ENCODE data around the gene MUSK. TPM values are rescaled to one million over a fixed set of nuclear protein-coding genes. Genes with fewer than 3 reads are reported as not detected.

Gene MUSK
- total and polyA plus RNA-seq, 2 of the 4 experiments (the other 2 are of a cell fraction): 0.07 to 0.18 TPM

DNA sequence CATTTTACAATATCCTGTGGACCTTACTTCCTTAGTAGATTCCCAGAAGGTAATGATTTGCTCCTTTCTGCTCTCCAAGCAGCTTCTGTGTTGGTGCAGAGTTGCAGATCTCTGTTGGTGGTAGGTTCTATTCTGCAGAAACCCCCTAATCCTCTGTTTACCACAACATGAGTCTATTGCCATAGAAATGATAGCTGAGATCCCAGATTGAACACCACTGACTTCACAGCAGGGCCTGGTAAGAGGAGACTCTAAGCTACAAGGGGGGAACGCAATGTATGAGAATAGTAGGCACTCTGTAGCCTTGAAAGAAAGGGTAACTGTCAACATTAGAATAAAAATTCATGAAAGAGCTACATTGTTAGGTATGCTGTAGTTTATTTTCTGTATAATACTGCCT is 59.5 kb downstream of the MUSK start:
- Histone ChIP-seq H3K18ac (ENCODE audit: low read depth, low read length) (no peak overlapping the region), H3K23ac (ENCODE audit: low read depth, low read length) (no peak overlapping the region), H3K36me3 (ENCODE audit: control insufficient read depth, insufficient read depth, low read length) (no peaks in the 10 kb centered on the region), H3K27ac (ENCODE audit: insufficient read depth, low read length) (peak overlapping the region; percentile 35; the same call in 1 of the 2 replicates), H3K4me2 (ENCODE audit: low read depth, low read length) (no peak overlapping the region), H4K20me1 (ENCODE audit: insufficient read depth, low read length) (no peaks in the 10 kb centered on the region), H3K4ac (ENCODE audit: low read depth, low read length) (no peak overlapping the region), H3K4me3 (ENCODE audit: insufficient read depth, low read depth, low read length) (no peak overlapping the region), H3K27me3 (ENCODE audit: control insufficient read depth, insufficient read depth, low read length) (no peaks in the 10 kb centered on the region), H3K56ac (ENCODE audit: extremely low read depth, insufficient read depth, low read length) (no peak overlapping the region), H2AK5ac (ENCODE audit: low read depth, low read length) (peak overlapping the region; percentile 5; the same call in 1 of the 2 replicates), H2BK20ac (ENCODE audit: low read depth, low read length) (no peak overlapping the region), H4K5ac (ENCODE audit: low read depth, low read length) (no peak overlapping the region), H3K9me3 (ENCODE audit: control insufficient read depth, insufficient read depth, low read length) (no peaks in the 10 kb centered on the region), H3K4me1 (ENCODE audit: control insufficient read depth, insufficient read depth, low read length) (no peaks in the 10 kb centered on the region), H2BK15ac (ENCODE audit: low read depth, low read length) (no peak overlapping the region), H3K9ac (ENCODE audit: low read depth, low read length) (no peak overlapping the region), H2BK5ac (ENCODE audit: low read depth, low read length, poor library complexity, severe bottlenecking) (no peak overlapping the region), H2AK9ac (replicated peaks; ENCODE audit: low read depth, low read length, poor library complexity) (no peak overlapping the region), H3K79me1 (ENCODE audit: low read depth in 1 of 2, low read length in 2 of 2) (no peaks in the 10 kb centered on the region), H2BK120ac (ENCODE audit: low read depth, low read length) (no peak overlapping the region), H4K91ac (ENCODE audit: insufficient read depth, low read depth, low read length) (no peak overlapping the region), H2AFZ (replicated peaks; ENCODE audit: low read length, poor library complexity) (no peak overlapping the region), H3K14ac (replicated peaks; ENCODE audit: low read depth, low read length) (no peak overlapping the region), H3K9me1 (ENCODE audit: insufficient read depth, low read length) (no peaks in the 10 kb centered on the region), H4K8ac (ENCODE audit: low read depth in 2 of 2, low read length in 2 of 2) (no peak overlapping the region)
- ChIA-PET POLR2A (ENCODE audit: unreplicated experiment) (interaction anchor here (0.7 kb wide), 1 partner anchor 11 kb away, joined by 3 read pairs; no protein-coding TSS in a partner anchor), CTCF (interaction anchor here (0.8 kb wide), 1 partner anchor 9 kb away, joined by 3 read pairs; no protein-coding TSS in a partner anchor)
- in situ Hi-C loops (cut with MboI; ENCODE audit: low sequenced_read_pairs) (no loop called here), intact Hi-C loops (cut with micrococcal nuclease) (no loop called here), dilution Hi-C loops (cut with HindIII; ENCODE audit: low sequenced_read_pairs, unreplicated experiment) (no loop called here)
- no CpG with 5 or more reads among the region's 1 CpG for whole genome bisulfite sequencing, 2 experiments (ENCODE audit: extremely low coverage in 2 of 2, insufficient read length in 1 of 2)
- BruUV-seq (replicated peaks): no TSS peak
- ATAC-seq (ENCODE audit: low read depth): no peak
- DNase-seq: no peak
- TF ChIP-seq RFX5 (IDR thresholded peaks at IDR 0.05; ENCODE audit: low read depth, low read length): no peak
- no peak for TF ChIP-seq MAFK (IDR thresholded peaks at IDR 0.05; ENCODE audit: low read depth, low read length)
- TF ChIP-seq SMC3 (IDR thresholded peaks at IDR 0.05; ENCODE audit: low read depth, low read length): no peak
- no peak for TF ChIP-seq RCOR1 (IDR thresholded peaks at IDR 0.05; ENCODE audit: insufficient replicate concordance, low read length)
- no peak for TF ChIP-seq CHD1 (IDR thresholded peaks at IDR 0.05; ENCODE audit: low read depth, low read length)
- no peak for TF ChIP-seq NFE2L2 (IDR thresholded peaks at IDR 0.05; ENCODE audit: low read depth, low read length)
- no peak for TF ChIP-seq POLR2A (IDR thresholded peaks at IDR 0.05; ENCODE audit: low read depth, low read length)
- no peak for TF ChIP-seq BHLHE40 (IDR thresholded peaks at IDR 0.05; ENCODE audit: low read depth, low read length)
- TF ChIP-seq, protein P1, sequence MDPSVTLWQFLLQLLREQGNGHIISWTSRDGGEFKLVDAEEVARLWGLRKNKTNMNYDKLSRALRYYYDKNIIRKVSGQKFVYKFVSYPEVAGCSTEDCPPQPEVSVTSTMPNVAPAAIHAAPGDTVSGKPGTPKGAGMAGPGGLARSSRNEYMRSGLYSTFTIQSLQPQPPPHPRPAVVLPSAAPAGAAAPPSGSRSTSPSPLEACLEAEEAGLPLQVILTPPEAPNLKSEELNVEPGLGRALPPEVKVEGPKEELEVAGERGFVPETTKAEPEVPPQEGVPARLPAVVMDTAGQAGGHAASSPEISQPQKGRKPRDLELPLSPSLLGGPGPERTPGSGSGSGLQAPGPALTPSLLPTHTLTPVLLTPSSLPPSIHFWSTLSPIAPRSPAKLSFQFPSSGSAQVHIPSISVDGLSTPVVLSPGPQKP (IDR thresholded peaks at IDR 0.05; ENCODE audit: borderline replicate concordance, low read depth, low read length): no peak
- TF ChIP-seq CTCF (conservative IDR thresholded peaks at IDR 0.05; ENCODE audit: low read depth, low read length): no peak
- TF ChIP-seq CEBPB (IDR thresholded peaks at IDR 0.05; ENCODE audit: low read depth, low read length): no peak
- TF ChIP-seq MAZ (IDR thresholded peaks at IDR 0.05; ENCODE audit: borderline replicate concordance, low read depth, low read length): no peak
- TF ChIP-seq, protein P2, sequence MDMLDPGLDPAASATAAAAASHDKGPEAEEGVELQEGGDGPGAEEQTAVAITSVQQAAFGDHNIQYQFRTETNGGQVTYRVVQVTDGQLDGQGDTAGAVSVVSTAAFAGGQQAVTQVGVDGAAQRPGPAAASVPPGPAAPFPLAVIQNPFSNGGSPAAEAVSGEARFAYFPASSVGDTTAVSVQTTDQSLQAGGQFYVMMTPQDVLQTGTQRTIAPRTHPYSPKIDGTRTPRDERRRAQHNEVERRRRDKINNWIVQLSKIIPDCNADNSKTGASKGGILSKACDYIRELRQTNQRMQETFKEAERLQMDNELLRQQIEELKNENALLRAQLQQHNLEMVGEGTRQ (IDR thresholded peaks at IDR 0.05; ENCODE audit: low read depth, low read length): no peak
- no peak for TF ChIP-seq FOS (IDR thresholded peaks at IDR 0.05; ENCODE audit: low read depth, low read length)
- TF ChIP-seq MXI1 (IDR thresholded peaks at IDR 0.05; ENCODE audit: borderline replicate concordance, low read depth, low read length): no peak
- no peak for TF ChIP-seq RAD21 (IDR thresholded peaks at IDR 0.05; ENCODE audit: low read length)

Measured in IMR-90 (cell line).